GM18951 (cell line): ENCODE results near the gene PCSK1N.
"Not testable (repeated sequence)": the region's sequence is repeated elsewhere in the genome, so short reads cannot be mapped to it uniquely, and the experiment has no call there.

Experiments
- POLR2A ChIP-seq: IDR thresholded peaks from 4 replicates; pipeline ENCODE4 v1.6.1; 2011; ENCODE audit warnings: mild to moderate bottlenecking; ENCODE audit not compliant: insufficient read length, insufficient read depth; ENCODE audit errors: extremely low read depth
- in situ Hi-C: fragments of 300-500 bp; cut with MboI; formaldehyde crosslinking; loops from one replicate; pipeline ENCODE4 v1.12.0; 2022; ENCODE audit warnings: low sequenced_read_pairs, mixed read lengths, inconsistent platforms; ENCODE audit not compliant: unreplicated experiment

Gene PCSK1N, protein sequence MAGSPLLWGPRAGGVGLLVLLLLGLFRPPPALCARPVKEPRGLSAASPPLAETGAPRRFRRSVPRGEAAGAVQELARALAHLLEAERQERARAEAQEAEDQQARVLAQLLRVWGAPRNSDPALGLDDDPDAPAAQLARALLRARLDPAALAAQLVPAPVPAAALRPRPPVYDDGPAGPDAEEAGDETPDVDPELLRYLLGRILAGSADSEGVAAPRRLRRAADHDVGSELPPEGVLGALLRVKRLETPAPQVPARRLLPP

DNA sequence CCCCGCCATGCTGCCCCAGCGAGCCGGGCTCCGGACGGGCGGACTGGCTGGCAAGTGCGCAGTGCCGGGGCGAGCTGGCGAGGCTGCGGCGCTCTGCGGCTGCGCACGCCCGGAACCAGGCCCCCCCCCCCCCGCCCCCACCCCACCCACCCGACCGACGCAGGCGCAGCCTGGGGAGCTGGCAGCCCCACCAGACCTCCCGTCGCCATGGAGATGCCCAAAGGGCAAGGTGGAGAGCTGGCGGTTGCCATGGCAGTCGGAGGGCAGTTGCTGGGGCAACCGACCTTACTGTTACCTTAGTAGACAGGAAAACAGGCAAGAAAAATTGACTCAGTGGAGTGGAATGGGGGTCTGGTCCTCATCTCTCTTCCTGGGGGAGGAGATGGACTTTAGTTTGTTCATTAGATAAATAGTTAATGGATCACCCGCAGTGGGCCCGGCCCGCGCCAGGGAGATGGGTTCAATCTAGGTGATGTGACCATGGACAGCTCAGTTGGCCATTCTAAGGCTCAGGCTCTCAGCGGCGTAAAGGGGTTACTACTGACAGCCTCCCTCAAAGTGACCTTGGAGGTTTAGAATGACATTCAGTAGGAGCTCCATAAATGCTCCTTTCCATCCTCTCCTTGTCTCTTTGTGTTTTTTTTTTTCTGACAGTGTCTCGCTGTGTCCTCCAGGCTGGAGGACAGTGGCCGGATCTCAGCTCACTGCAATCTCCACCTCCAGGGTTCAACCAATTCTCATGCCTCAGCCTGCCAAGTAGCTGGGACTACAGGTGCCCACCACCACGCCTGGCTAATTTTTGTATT is at the start of gene PCSK1N:
TSS of gene PCSK1N (minus strand) at position 87 of the 806 bp plus-strand sequence. CDS start at position 9, 78 bp downstream.
- no peak for TF ChIP-seq POLR2A
- in situ Hi-C loops = no loop called here

DNA sequence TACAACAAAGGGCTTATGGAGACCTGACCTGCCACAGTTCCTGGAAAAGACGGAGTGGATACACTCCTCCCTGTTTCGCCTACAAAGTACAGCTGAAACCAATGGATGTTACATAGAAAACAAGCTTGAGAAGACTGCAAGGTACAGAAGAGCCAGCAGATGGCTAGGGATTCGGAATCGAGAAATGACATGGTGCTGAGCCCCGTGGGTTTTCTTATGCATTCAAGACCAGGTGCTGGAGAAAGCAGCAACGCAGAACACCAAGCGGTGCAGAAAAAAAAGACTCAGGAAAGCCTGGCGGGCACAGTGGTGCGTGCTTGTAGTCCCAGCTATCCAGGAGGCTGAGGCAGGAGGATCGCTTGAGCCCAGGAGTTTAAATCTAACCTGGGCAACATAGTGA is 48.3 kb upstream of the PCSK1N start:
- no peak for TF ChIP-seq POLR2A
- in situ Hi-C loops = no loop called here

DNA sequence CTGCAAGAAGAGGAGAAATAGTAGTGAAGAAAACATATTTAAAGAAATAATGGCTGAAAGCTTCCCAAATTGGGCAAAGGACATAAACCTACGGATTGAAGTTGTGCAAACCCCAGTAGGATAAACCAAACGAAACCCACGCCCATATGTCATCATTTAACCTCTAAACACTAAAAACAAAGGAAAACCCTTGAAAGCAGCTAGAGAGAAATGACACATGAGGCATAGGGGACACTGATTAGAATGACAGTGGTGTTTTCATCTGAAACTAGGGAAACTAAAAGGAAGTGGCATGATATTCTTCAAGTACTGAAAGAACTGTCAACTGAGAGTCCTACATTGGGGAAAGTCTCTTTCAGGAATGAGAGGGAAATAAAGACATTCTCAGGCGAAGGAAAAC is 41.5 kb upstream of the PCSK1N start:
- in situ Hi-C loops = not testable (repeated sequence)

DNA sequence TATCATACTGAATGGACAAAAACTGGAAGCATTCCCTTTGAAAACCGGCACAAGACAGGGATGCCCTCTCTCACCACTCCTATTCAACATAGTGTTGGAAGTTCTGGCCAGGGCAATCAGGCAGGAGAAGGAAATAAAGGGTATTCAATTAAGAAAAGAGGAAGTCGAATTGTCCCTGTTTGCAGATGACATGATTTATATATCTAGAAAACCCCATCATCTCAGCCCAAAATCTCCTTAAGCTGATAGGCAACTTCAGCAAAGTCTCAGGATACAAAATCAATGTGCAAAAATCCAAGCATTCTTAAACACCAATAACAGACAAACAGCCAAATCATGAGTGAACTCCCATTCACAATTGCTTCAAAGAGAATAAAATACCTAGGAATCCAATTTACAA is 36.6 kb upstream of the PCSK1N start:
- in situ Hi-C loops = not testable (repeated sequence)

DNA sequence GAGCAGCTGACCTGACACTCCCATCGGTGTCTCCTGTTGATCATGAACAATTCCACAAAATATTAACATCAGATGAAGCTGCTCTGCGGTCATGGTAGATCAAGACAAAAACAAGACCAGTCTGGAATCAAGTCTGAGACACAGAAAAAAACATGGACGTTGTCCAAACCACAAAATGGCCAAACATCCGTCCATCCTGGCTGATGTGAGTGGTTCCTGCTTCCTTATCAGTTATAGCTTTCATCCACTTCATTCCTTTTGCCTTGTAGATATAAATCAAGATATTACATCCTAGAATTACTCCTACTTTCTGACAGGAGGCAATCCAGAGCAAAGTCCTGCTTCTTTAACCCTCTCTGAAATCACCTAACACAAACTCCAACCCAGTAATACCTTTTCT is 28.8 kb upstream of the PCSK1N start:
- no peak for TF ChIP-seq POLR2A

DNA sequence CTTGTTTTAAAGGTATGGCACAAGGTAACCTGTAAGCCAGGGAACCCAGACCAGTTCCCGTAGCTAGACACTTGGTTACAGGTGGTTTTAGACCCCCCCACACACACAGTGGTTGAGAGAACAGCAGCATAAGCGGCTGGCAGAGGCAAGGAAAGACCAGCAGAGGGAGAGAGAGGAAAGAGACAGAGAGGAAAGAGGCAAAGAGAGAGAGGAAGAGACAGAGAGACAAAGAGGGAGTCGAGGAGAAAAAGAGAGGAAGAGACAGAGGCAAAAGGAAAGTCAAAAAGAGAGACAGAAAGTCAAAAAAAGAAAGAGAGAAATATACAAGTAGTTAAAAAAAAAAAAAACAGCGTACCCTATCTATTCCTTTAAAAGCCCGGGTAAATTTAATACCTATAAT is 19.5 kb upstream of the PCSK1N start:
- in situ Hi-C loops = no loop called here
- TF ChIP-seq POLR2A = no peak

More for the DNA sequence above, 28.8 kb upstream of the PCSK1N start:
- in situ Hi-C loops = no loop called here

DNA sequence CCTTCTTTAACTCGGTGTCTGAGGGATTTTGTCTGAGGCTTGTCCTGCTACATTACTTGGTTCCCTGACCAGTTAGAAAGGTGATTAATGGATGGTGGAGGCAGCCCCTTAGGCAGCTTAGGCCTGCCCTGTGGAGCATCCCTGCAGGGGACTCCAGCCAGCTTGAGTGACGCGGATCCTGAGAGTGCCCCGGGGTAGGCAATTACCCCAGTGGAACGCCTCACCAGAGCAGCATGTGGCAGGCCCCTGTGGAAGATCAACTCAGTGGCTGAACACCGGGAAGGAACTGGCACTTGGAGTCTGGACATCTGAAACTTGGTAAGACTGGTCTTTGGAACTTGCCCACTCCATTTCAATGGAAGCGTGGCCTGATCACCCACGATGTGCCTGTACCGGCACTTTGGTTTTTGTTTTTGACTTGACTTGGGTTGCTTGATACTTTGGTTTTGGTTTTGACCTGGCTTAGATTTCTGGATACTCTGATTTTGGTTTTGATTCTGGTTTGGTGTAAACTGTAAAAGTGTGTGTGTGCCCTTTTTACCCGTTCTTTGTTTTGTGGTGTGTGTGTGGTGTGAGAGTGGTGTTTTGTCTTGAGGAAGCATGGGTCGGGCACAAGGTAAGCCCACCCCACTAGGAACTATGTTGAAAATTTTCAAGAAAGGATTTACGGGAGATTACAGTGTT is 18.9 kb upstream of the PCSK1N start:
- in situ Hi-C loops = not testable (repeated sequence)

DNA sequence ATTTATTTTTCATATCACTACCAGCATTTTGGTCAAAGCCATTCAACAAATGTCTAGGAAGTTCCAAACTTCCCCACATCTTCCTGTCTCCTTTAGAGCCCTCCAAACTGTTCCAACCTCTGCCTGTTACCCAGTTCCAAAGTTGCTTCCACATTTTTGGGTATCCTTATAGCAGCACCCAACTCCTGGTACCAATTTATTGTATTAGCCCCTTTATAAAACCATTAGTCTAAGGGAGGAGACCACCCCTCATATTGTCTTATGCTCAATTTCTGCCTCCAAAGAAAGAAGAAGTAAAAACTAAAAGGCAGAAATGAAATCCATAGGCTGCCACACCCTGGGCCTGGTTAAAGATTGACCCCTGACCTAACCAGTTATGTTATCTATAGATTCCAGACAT is 18.1 kb upstream of the PCSK1N start:
- in situ Hi-C loops = not testable (repeated sequence)

DNA sequence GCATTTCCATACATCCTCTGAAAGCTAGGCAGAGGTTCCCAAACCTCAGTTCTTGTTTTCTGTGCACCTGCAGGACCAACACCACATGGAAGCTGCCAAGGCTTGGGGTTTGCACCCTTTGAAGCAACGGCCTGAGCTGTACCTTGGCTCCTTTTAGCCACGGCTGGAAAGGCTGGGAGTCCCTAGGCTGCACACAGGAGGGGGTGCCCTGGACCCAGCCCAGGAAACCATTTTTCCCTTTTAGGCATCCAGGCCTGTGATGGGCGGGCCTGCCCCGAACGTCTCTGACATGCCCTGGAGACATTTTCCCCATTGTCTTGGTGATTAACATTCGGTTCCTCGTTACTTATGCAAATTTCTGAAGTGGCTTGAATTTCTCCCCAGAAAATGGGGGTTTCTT is 17.4 kb upstream of the PCSK1N start:
- TF ChIP-seq POLR2A = no peak
- in situ Hi-C loops = no loop called here

DNA sequence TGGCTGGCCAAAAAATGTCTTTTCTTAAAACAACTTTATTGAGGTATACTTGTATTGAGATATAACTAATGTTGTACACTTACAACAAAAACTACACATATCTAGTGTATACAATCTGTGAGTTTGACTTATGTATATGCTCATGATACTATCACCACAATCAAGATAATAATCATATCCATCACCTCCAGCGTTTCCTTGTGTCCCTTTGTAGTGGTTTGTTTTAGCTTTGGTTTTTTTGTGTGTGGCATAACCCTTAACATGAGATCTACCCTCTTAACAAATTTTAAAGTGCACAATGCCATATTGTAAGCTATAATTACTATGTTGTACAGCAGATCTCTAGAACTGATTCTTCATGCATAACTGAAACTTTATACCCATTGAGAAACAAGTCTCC is 13.4 kb upstream of the PCSK1N start:
- no peak for TF ChIP-seq POLR2A
- in situ Hi-C loops = no loop called here

DNA sequence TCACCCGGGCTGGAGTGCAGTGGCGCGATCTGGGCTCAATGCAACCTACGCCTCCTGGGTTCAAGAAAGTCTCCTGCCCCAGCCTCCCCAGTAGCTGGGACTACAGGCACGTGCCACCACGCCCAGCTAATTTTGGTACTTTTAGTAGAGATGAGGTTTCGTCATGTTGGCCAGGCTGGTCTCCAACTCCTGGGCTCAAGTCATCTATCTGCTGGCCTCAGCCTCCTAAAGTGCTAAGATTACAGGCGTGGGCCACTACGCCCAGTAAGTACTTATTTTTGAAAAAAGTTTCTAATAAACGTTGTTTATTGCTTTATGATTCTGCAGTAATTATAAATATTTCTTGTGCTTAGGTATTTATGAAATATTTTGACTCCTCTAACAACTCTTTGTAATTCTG is 4.3 kb upstream of the PCSK1N start:
- TF ChIP-seq POLR2A = no peak
- in situ Hi-C loops = no loop called here

DNA sequence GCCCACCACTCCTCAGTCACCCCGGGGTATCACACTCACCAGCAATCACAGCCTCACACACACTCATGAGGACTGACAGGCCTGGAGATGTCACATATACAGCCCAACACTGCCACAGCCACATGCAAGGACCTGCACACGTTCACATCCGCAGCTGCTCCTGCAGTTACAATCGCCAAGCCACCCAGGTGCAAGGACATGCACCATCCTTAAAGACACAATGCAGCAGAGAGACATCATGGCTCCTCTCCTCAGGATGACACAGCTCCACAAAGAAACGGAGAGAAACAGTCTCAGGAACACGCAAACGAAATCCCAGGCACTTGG is 1.1 kb downstream of the PCSK1N start:
- in situ Hi-C loops = no loop called here
- TF ChIP-seq POLR2A = no peak

DNA sequence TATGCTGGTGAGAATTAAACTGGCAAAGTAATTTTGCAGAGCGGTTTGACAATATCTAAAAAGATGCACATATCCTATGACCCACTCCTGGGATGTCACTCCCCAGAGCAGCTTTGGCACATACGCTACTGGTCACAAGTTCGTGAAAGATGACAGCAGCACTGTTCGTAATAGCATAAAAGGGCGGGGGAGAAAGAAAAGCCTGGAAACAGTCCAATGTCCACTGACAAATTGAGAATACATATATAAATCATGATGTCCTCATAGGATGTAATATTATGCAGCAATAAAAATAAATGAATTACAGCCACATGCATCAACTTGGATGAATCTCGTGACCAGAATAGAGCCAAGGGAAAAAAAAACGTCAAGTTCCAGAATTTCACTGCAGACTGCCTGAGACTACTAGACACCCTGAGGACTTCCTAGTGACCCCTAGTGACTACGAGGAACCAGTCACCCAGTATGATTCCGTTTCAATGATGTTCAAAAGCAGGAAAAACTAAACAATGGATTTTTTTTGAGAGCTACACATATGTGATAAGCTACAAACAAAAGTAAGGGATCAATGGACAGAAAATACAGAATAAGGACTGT is 1.8 kb downstream of the PCSK1N start:
- no peak for TF ChIP-seq POLR2A
- in situ Hi-C loops = no loop called here

DNA sequence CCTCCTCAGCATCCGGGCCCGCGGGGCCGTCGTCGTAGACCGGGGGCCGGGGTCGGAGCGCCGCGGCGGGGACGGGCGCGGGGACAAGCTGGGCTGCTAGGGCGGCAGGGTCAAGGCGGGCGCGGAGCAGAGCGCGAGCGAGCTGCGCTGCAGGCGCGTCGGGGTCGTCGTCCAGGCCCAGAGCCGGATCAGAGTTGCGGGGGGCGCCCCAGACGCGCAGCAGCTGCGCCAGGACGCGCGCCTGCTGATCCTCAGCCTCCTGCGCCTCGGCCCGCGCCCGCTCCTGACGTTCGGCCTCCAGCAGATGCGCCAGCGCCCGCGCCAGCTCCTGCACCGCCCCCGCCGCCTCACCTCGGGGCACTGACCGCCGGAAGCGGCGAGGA is 3.5 kb downstream of the PCSK1N start:
- in situ Hi-C loops = no loop called here
- TF ChIP-seq POLR2A = no peak
